Glomerular endothelial cell (primary cell): Measurements from ENCODE around the gene ZBTB37. TPM values are rescaled to one million over a fixed set of nuclear protein-coding genes. Genes with fewer than 3 reads are reported as not detected.
"Not testable (repeated sequence)": the region's sequence is repeated elsewhere in the genome, so short reads cannot be mapped to it uniquely, and the experiment has no call there.

Experiments
- DNase-seq: peaks from one replicate; pipeline ENCODE4 v3.0.0-alpha.2; 2011; ENCODE audit warnings: low read depth, low spot score; ENCODE audit errors: extremely low read depth
- total RNA-seq: library from RNA; depleted of rRNA; stranded (reverse); fragments of >200 nt; gene quantifications from 2 replicates; pipeline ENCODE4 v1.2.3, GENCODE V29; 2015

The ZBTB37 gene
- total RNA-seq, 1 donor from 2014 or later = 5.0 TPM

GRCh38 chr1:173903827-173904531, 35.8 kb downstream of the ZBTB37 start:
- no peak for DNase-seq

- no peak for DNase-seq
Observed at GRCh38 chr1:173913111-173913510, 44.9 kb downstream of the ZBTB37 start.

- DNase-seq = peak; percentile 4
Observed at GRCh38 chr1:173914366-173914871, 46.2 kb downstream of the ZBTB37 start.

- DNase-seq = no peak
Observed at GRCh38 chr1:173915596-173915995, 47.4 kb downstream of the ZBTB37 start.

GRCh38 chr1:173916667-173917066, 48.5 kb downstream of the ZBTB37 start:
- DNase-seq = no peak

GRCh38 chr1:173917149-173917548, 49.0 kb downstream of the ZBTB37 start, which contains the start of gene SERPINC1:
TSS of gene SERPINC1 (minus strand) at chr1:173917327. CDS start at chr1:173917259, 68 bp downstream.
- no peak for DNase-seq

- DNase-seq = no peak
Observed at GRCh38 chr1:173917635-173918493, 49.7 kb downstream of the ZBTB37 start.

- DNase-seq = no peak
Observed at GRCh38 chr1:173920861-173921260, 52.7 kb downstream of the ZBTB37 start.

- no peak for DNase-seq
Observed at GRCh38 chr1:173925306-173926242, 57.4 kb downstream of the ZBTB37 start.

- not testable (repeated sequence) for DNase-seq
Observed at GRCh38 chr1:173930541-173930940, 62.4 kb downstream of the ZBTB37 start.

- no peak for DNase-seq
Observed at GRCh38 chr1:173934440-173934839, 66.3 kb downstream of the ZBTB37 start.

- no peak for DNase-seq
Observed at GRCh38 chr1:173937062-173937461, 68.9 kb downstream of the ZBTB37 start.

- DNase-seq = no peak
Observed at GRCh38 chr1:173946380-173946921, 78.3 kb downstream of the ZBTB37 start.

GRCh38 chr1:173948594-173948993, 80.4 kb downstream of the ZBTB37 start:
- no peak for DNase-seq

Other genes with a start within 250 kb of the ZBTB37 start
- gene TEX50, start 233.0 kb upstream of the ZBTB37 start, total RNA-seq = not detected in 2 replicates
- 0.64 TPM in 1 of 2 replicates, not detected in the other for gene ANKRD45, start 198.5 kb upstream of the ZBTB37 start, total RNA-seq
- 23.0 and 29.4 TPM in 2 replicates for gene KLHL20, start 153.4 kb upstream of the ZBTB37 start, total RNA-seq
- 18.8 and 18.9 TPM in 2 replicates for gene DARS2, start 43.7 kb upstream of the ZBTB37 start, total RNA-seq
- 5.3 and 5.4 TPM in 2 replicates for gene CENPL, start 43.5 kb upstream of the ZBTB37 start, total RNA-seq
- gene GAS5, start 391 bp upstream of the ZBTB37 start, total RNA-seq = 229 and 265 TPM in 2 replicates
- 0.18 TPM in 1 of 2 replicates, not detected in the other for gene SERPINC1, start 48.9 kb downstream of the ZBTB37 start, total RNA-seq
- 14.5 and 22.8 TPM in 2 replicates for gene RC3H1, start 154.0 kb downstream of the ZBTB37 start, total RNA-seq